ENCODE measurements around the gene HK1.
"Not testable (repeated sequence)": the region's sequence is repeated elsewhere in the genome, so short reads cannot be mapped to it uniquely, and the experiment has no call there.

The HK1 gene

DNA sequence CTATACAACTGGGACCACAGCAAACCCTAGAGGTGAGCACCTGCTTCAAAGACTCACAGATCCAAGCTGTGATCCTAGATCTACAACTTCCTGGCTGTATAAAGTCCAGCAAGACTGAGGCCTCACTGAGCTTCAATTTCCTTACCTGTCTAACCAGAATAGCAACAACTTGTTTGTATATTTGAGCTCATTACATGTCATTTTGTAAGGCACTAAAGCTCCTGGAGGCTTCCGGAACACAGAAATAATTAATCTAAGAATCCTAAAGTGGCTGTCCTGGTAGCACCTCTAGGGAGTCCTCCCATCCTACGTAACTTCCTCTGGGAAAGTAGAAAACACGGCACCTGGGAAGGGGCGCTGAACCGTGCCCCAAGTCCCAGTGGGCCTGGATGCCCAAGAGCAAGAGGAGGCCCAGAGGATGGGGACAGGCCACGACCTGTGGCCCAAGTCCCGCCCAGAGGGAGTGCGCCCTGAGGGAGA lies 39.4 kb downstream of the HK1 start:
- H3K27me3 ChIP-seq (ENCODE audit: control insufficient read depth, insufficient read depth, low read length, poor library complexity, severe bottlenecking) = no peaks in the 10 kb centered on the region
- H3K4me1 ChIP-seq (ENCODE audit: control insufficient read depth, insufficient read depth, low read length) = peaks cover 10% of the 10 kb centered on the region
- WGBS, 2 experiments = 58 to 66% methylated on average over 8 of the region's 8 CpGs
- peak overlapping the region; percentile 62 for H3K4me3 ChIP-seq (ENCODE audit: insufficient read depth, low read depth, low read length)
- no peaks in the 10 kb centered on the region for H3K9me3 ChIP-seq (ENCODE audit: control insufficient read depth, low read length)
- H3K36me3 ChIP-seq (ENCODE audit: control insufficient read depth, insufficient read depth, low read length) = no peaks in the 10 kb centered on the region
- no peak overlapping the region for H3K27ac ChIP-seq (ENCODE audit: insufficient read depth, low read depth, low read length, poor library complexity, severe bottlenecking)

DNA sequence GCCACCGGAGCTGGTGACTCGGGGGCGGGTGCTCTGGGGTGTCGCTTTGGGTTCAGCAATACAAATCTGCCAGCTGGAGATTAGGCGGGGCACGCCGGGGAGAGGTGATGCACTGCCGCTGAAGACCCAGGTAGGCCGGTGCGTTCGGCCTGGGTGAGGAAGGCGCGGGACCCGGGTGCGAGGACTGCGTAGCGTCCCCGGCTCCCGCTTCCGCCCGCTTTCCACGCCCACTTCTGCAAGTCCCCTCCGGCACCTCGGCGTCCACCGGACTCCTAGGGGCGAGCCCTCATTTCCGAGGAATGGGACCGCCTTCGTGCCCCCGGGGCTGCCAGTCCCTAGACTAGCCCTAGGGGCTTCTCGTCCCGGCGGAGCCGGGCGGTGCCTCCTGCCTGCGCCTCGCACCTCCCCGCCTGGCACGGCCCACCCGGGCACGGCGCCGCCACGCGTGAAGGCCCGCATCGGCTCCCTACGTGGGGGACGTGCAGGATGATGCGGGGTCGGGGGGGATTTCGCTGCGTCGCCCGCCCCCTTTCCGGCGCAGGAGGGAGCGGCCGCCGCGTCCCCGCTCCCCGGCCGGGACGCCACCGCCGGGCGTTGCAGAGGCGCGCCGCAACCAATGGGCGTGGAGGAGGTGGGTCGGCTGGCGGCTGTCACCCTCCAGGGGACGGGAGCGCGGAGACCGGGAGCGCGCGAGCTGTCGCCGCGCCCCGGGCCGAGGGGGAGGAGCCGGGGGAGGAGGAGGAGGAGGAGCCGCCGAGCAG lies 40.0 kb downstream of the HK1 start:
- no peak overlapping the region for H3K27ac ChIP-seq (ENCODE audit: insufficient read depth, low read depth, low read length, poor library complexity, severe bottlenecking)

DNA sequence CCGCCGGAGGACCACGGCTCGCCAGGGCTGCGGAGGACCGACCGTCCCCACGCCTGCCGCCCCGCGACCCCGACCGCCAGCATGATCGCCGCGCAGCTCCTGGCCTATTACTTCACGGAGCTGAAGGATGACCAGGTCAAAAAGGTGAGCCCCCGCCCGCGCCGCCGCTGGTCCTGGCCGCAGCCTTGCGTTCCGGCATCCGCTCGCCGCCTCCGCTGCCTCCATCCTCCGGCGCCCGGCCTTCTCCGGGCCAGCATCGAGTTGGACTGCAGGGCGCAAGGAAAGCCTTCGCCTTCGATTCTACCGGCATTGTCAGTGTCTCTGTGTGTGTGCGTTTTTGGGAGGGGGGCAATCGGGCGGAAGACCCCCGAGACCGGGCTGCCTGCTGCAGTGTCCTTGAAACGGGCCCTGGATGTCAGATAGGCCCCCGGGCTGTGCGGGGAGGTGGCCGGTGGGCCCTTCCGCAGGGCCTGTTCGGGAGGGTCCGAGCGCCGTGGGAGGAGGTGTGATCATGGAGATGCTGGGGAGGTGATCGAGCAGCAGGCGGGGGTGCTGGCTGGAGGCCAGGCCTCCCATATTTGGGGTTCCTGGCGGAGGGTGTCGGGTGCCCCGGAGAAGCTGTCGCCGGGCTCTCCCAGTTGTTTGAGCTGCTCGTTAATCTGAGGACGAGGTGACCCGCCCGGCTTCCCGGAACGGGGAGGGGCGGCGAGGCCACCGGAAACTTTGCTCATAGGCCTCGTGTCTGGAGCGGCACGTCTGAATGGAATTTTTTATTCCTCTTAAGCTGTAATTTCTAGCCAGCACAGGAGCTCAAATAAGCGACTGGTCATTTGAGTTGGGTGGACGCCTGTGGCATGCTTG lies 40.8 kb downstream of the HK1 start:
- 1% methylated on average over 73 of the region's 73 CpGs for WGBS, 2 experiments
- Histone ChIP-seq H3K27ac (ENCODE audit: insufficient read depth, low read depth, low read length, poor library complexity, severe bottlenecking) (no peak overlapping the region), H3K27me3 (ENCODE audit: control insufficient read depth, insufficient read depth, low read length, poor library complexity, severe bottlenecking) (no peaks in the 10 kb centered on the region), H3K36me3 (ENCODE audit: control insufficient read depth, insufficient read depth, low read length) (no peaks in the 10 kb centered on the region), H3K4me3 (ENCODE audit: insufficient read depth, low read depth, low read length) (peak overlapping the region; percentile 62), H3K9me3 (ENCODE audit: control insufficient read depth, low read length) (no peaks in the 10 kb centered on the region), H3K4me1 (ENCODE audit: control insufficient read depth, insufficient read depth, low read length) (peaks cover 10% of the 10 kb centered on the region)

More for the DNA sequence above, 40.0 kb downstream of the HK1 start:
- Histone ChIP-seq H3K27me3 (ENCODE audit: control insufficient read depth, insufficient read depth, low read length, poor library complexity, severe bottlenecking) (no peaks in the 10 kb centered on the region), H3K4me3 (ENCODE audit: insufficient read depth, low read depth, low read length) (peak overlapping the region; percentile 62), H3K36me3 (ENCODE audit: control insufficient read depth, insufficient read depth, low read length) (no peaks in the 10 kb centered on the region), H3K4me1 (ENCODE audit: control insufficient read depth, insufficient read depth, low read length) (peaks cover 10% of the 10 kb centered on the region), H3K9me3 (ENCODE audit: control insufficient read depth, low read length) (no peaks in the 10 kb centered on the region)
- 2 to 3% methylated on average over 90 of the region's 90 CpGs for WGBS, 2 experiments

DNA sequence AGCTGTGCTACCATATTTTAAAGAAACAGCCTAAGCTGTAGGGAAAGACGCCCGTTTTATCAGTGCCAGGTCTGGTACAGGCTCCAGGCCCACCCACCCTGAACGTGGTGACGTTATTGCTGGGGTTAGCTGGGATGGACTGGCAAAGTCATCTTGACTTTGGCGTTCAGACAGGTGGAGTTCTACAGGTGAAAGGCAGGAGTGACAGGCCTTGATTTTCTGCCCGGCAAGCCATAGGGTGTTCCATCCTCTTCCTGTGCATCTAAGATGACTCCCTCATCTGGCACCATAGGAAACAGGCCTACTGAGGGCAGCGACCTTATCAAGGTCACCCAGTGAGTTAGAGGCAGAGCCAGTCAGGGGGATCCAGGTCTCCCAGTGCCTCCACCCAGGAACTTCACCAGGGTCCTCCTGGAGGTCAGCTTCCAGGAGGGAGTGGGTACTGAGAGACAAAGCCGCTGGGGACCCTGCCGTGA lies 41.6 kb downstream of the HK1 start:
- Histone ChIP-seq H3K4me3 (ENCODE audit: insufficient read depth, low read depth, low read length) (peak overlapping the region; percentile 62), H3K9me3 (ENCODE audit: control insufficient read depth, low read length) (no peaks in the 10 kb centered on the region), H3K36me3 (ENCODE audit: control insufficient read depth, insufficient read depth, low read length) (no peaks in the 10 kb centered on the region), H3K27me3 (ENCODE audit: control insufficient read depth, insufficient read depth, low read length, poor library complexity, severe bottlenecking) (no peaks in the 10 kb centered on the region), H3K4me1 (ENCODE audit: control insufficient read depth, insufficient read depth, low read length) (peaks cover 10% of the 10 kb centered on the region), H3K27ac (ENCODE audit: insufficient read depth, low read depth, low read length, poor library complexity, severe bottlenecking) (no peak overlapping the region)
- 63 to 73% methylated on average over 9 of the region's 9 CpGs for WGBS, 2 experiments

DNA sequence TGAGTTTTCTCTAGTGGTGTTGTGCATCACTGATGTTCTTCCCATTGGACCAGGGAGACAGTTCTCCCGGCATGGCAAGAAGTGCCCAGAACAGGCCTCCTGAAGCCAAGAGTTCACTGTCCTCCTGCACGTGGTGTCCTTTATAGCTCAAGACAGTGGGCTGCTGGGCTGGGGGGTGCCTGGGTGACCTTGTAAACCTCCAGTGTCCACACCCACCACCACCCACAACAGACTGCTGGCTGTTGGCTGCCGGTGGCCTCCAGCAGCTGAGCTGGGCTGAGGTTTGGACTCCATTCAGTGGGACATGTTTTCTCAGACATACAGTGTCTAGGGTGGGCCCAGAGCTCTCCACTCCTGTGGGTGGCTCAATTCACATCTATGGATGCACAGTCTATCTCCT lies 42.2 kb downstream of the HK1 start:
- H3K4me1 ChIP-seq (ENCODE audit: control insufficient read depth, insufficient read depth, low read length) = peaks cover 10% of the 10 kb centered on the region
- no peaks in the 10 kb centered on the region for H3K9me3 ChIP-seq (ENCODE audit: control insufficient read depth, low read length)
- no peaks in the 10 kb centered on the region for H3K36me3 ChIP-seq (ENCODE audit: control insufficient read depth, insufficient read depth, low read length)
- H3K27me3 ChIP-seq (ENCODE audit: control insufficient read depth, insufficient read depth, low read length, poor library complexity, severe bottlenecking) = no peaks in the 10 kb centered on the region
- no peak overlapping the region for H3K4me3 ChIP-seq (ENCODE audit: insufficient read depth, low read depth, low read length)
- no peak overlapping the region for H3K27ac ChIP-seq (ENCODE audit: insufficient read depth, low read depth, low read length, poor library complexity, severe bottlenecking)
- WGBS, 2 experiments = 90 to 94% methylated on average over 3 of the region's 3 CpGs

DNA sequence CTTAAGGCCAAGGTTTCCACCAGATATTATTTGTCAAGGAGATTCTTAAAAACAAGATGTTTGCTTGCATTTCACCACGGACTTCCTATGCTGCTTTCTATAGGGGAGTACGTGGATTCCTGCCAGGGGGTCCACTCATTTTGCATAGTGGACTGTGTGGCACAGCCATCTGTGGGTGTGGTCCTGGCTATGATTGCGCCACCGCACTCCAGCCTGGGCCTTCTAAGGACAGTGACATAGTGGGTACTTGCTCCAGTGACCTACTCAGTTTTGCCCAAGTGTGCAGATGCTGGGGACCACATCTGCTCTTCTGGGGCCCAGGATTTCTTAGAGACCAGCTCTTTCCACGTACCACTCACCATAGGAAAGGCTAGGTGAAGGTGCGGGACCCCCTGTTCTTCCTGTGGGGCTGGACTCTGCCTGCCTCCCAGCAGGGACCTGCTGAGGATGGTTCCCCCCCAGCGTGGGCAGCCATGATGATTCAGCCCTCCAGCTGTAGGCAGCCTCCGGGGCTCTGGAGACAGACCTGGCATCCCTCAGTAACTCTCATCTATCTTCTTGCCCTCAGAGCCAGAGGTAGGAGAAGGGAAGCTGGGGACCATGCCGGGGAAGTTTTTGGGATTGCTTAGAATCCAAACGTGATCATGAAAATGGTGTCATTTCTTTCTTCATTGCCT lies 42.9 kb downstream of the HK1 start:
- H3K36me3 ChIP-seq (ENCODE audit: control insufficient read depth, insufficient read depth, low read length) = no peaks in the 10 kb centered on the region
- H3K4me1 ChIP-seq (ENCODE audit: control insufficient read depth, insufficient read depth, low read length) = peaks cover 17% of the 10 kb centered on the region
- H3K4me3 ChIP-seq (ENCODE audit: insufficient read depth, low read depth, low read length) = no peak overlapping the region
- no peak overlapping the region for H3K27ac ChIP-seq (ENCODE audit: insufficient read depth, low read depth, low read length, poor library complexity, severe bottlenecking)
- WGBS, 2 experiments = 79 to 82% methylated on average over 9 to 10 of the region's 10 CpGs
- H3K27me3 ChIP-seq (ENCODE audit: control insufficient read depth, insufficient read depth, low read length, poor library complexity, severe bottlenecking) = no peaks in the 10 kb centered on the region
- no peaks in the 10 kb centered on the region for H3K9me3 ChIP-seq (ENCODE audit: control insufficient read depth, low read length)

DNA sequence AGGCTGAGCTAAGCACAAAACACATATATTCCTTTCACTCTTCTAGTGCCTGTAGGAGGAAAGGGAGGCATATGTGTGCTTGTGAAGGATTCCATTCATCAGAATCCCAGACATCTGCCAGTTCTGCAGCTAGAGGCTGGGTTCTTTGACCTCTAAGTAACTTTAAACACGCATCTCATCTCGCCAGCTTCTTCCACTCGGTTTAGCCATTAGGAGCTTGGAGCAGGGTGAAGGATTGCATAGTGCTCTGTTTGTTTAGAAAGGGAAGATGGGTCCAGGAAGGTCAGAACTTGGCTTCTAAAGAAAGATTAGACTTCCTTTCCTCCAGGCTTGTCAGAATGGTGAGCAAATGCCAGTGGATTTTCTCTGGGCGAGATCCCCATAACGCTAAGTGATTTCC lies 43.6 kb downstream of the HK1 start:
- Histone ChIP-seq H3K4me1 (ENCODE audit: control insufficient read depth, insufficient read depth, low read length) (peaks cover 20% of the 10 kb centered on the region), H3K9me3 (ENCODE audit: control insufficient read depth, low read length) (no peaks in the 10 kb centered on the region), H3K36me3 (ENCODE audit: control insufficient read depth, insufficient read depth, low read length) (no peaks in the 10 kb centered on the region), H3K27me3 (ENCODE audit: control insufficient read depth, insufficient read depth, low read length, poor library complexity, severe bottlenecking) (no peaks in the 10 kb centered on the region), H3K4me3 (ENCODE audit: insufficient read depth, low read depth, low read length) (no peak overlapping the region), H3K27ac (ENCODE audit: insufficient read depth, low read depth, low read length, poor library complexity, severe bottlenecking) (no peak overlapping the region)
- WGBS, 2 experiments = 89 to 96% methylated on average over 5 of the region's 5 CpGs

DNA sequence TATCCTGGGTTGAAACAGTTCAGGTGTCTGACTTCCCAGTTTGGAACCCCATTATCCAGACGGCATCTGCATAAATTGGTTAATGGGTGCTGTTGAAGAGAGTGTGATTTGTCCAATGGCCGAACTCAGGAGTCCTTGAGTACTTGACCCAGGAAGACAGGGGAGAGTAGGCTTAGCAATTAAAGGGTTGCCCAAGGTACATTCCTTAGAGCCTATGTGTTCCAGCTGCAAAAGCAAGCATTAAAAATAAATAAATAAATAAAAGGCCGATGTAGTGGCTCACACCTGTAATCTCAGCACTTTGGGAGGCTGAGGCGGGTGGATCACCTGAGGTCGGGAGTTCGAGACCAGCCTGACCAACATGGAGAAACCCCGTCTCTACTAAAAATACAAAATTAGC lies 44.0 kb downstream of the HK1 start:
- not testable (repeated sequence) for H3K36me3 ChIP-seq (ENCODE audit: control insufficient read depth, insufficient read depth, low read length); H3K4me3 ChIP-seq (ENCODE audit: insufficient read depth, low read depth, low read length); H3K27me3 ChIP-seq (ENCODE audit: control insufficient read depth, insufficient read depth, low read length, poor library complexity, severe bottlenecking); H3K9me3 ChIP-seq (ENCODE audit: control insufficient read depth, low read length); H3K27ac ChIP-seq (ENCODE audit: insufficient read depth, low read depth, low read length, poor library complexity, severe bottlenecking)
- peaks cover 21% of the 10 kb centered on the region for H3K4me1 ChIP-seq (ENCODE audit: control insufficient read depth, insufficient read depth, low read length)
- WGBS, 2 experiments = 99% methylated on average over 6 to 7 of the region's 7 CpGs

DNA sequence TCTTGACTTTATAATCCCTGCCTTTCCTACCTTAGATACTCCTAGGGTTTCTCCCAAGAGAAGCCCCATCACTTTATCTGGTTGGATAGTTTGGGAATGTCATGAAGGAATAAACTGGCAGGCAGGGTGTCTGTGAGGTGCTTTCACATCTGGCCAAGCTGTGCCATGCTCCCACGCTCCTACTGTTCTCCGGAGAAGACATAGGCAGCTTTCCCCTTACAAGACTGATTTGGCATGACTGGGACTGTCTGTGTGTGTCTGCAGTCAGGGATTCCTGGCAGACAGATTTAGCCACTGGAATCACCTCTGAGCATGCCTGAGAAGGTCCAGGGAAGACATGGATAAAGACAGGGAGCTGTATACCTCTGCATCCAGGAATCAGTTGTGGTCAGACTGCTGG lies 45.3 kb downstream of the HK1 start:
- H3K9me3 ChIP-seq (ENCODE audit: control insufficient read depth, low read length) = no peaks in the 10 kb centered on the region
- H3K4me3 ChIP-seq (ENCODE audit: insufficient read depth, low read depth, low read length) = no peak overlapping the region
- H3K36me3 ChIP-seq (ENCODE audit: control insufficient read depth, insufficient read depth, low read length) = no peaks in the 10 kb centered on the region
- H3K27ac ChIP-seq (ENCODE audit: insufficient read depth, low read depth, low read length, poor library complexity, severe bottlenecking) = no peak overlapping the region
- H3K27me3 ChIP-seq (ENCODE audit: control insufficient read depth, insufficient read depth, low read length, poor library complexity, severe bottlenecking) = no peaks in the 10 kb centered on the region
- WGBS, 2 experiments = 87 to 90% methylated on average over 2 of the region's 2 CpGs
- H3K4me1 ChIP-seq (ENCODE audit: control insufficient read depth, insufficient read depth, low read length) = peaks cover 25% of the 10 kb centered on the region

DNA sequence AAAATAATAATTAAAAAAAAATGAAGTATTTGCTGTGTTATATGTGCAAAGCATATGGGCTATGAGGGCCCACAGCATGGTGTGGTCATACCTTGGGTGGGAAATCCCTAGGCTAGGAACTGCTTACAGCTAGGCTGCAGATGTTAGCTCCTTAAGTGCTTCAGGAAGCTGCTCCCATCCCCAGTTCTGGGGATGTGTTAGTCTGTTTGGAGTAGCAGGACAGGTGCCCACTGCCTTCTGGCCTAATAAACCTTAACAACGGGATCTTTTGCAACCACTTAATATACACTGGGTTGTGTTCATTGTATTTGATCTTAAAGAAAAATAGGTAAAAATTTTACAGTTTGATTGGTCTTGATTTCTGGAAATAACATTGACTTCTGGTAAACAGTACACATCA lies 46.3 kb downstream of the HK1 start:
- no peak overlapping the region for H3K4me3 ChIP-seq (ENCODE audit: insufficient read depth, low read depth, low read length)
- no peak overlapping the region for H3K27ac ChIP-seq (ENCODE audit: insufficient read depth, low read depth, low read length, poor library complexity, severe bottlenecking)
- no peaks in the 10 kb centered on the region for H3K9me3 ChIP-seq (ENCODE audit: control insufficient read depth, low read length)
- H3K4me1 ChIP-seq (ENCODE audit: control insufficient read depth, insufficient read depth, low read length) = peaks cover 27% of the 10 kb centered on the region
- H3K27me3 ChIP-seq (ENCODE audit: control insufficient read depth, insufficient read depth, low read length, poor library complexity, severe bottlenecking) = no peaks in the 10 kb centered on the region
- H3K36me3 ChIP-seq (ENCODE audit: control insufficient read depth, insufficient read depth, low read length) = no peaks in the 10 kb centered on the region
- WGBS, 2 experiments = 83 to 100% methylated on average over 1 of the region's 1 CpG

All from ectodermal cell (in vitro differentiated cells).